Measurements from ENCODE around the gene PPM1H.

The PPM1H gene

DNA sequence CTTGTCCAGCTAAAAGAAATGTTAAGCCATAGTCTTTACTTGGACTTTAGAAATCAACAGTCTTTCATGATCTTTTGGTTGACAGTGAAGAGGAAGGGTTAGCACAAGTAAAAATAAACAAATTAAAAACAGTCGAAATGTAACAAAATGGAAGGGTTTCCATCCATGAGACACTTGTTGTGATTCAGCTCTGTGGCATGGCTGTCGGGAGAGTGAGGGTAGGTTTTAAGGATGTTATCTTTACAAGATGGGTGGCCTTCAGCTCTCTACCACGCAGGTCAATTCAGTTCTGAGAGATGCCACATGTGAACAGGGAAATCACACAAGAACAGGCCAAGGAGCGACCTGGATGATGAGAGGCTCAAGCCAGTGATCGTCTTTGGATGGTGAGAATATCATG lies 180.2 kb downstream of the PPM1H start:
- H3K27me3 ChIP-seq (ENCODE audit: low read depth, low read length): no peaks in the 10 kb centered on the region
- H3K9me3 ChIP-seq (ENCODE audit: insufficient read depth, low read length): no peaks in the 10 kb centered on the region
- no peak overlapping the region for H3K4me2 ChIP-seq (ENCODE audit: low read length)
- no peak for TF ChIP-seq EZH2phosphoT487 (IDR thresholded peaks at IDR 0.05; ENCODE audit: low read depth)
- TF ChIP-seq, protein P1, sequence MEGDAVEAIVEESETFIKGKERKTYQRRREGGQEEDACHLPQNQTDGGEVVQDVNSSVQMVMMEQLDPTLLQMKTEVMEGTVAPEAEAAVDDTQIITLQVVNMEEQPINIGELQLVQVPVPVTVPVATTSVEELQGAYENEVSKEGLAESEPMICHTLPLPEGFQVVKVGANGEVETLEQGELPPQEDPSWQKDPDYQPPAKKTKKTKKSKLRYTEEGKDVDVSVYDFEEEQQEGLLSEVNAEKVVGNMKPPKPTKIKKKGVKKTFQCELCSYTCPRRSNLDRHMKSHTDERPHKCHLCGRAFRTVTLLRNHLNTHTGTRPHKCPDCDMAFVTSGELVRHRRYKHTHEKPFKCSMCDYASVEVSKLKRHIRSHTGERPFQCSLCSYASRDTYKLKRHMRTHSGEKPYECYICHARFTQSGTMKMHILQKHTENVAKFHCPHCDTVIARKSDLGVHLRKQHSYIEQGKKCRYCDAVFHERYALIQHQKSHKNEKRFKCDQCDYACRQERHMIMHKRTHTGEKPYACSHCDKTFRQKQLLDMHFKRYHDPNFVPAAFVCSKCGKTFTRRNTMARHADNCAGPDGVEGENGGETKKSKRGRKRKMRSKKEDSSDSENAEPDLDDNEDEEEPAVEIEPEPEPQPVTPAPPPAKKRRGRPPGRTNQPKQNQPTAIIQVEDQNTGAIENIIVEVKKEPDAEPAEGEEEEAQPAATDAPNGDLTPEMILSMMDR (IDR thresholded peaks at IDR 0.05; ENCODE audit: low read depth, low read length): no peak
- H3K27ac ChIP-seq (ENCODE audit: low read length): no peak overlapping the region
- no peaks in the 10 kb centered on the region for H3K36me3 ChIP-seq (replicated peaks; ENCODE audit: low read depth, low read length)
- no peak overlapping the region for H2AFZ ChIP-seq (ENCODE audit: low read depth, low read length)
- H3K9ac ChIP-seq (ENCODE audit: low read length): no peak overlapping the region
- no peaks in the 10 kb centered on the region for H3K4me1 ChIP-seq (ENCODE audit: low read length)
- no peak overlapping the region for H3K4me3 ChIP-seq (ENCODE audit: low read length)
- no peaks in the 10 kb centered on the region for H3K79me2 ChIP-seq (ENCODE audit: low read length)
- H4K20me1 ChIP-seq (ENCODE audit: insufficient read depth, low read length): no peaks in the 10 kb centered on the region

DNA sequence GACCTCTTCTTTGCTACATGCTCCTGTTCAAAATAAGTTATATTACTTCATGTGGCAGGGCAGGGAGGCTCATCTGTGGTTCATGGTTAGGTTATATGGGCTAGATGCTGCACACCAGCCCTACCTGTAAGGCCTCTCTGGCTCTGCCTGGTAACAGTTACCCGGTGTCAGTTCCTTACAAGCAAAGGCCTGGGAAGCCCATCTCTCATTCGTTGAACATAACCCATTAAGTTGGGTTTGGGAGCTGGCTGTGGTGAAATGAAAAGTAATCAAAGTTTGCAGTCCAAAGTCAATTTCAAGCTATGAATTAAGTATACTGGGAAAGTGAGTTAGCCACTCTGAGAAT lies 183.2 kb downstream of the PPM1H start:
- Histone ChIP-seq H3K9ac (ENCODE audit: low read length) (no peak overlapping the region), H3K79me2 (ENCODE audit: low read length) (no peaks in the 10 kb centered on the region), H3K4me3 (ENCODE audit: low read length) (no peak overlapping the region), H3K4me2 (ENCODE audit: low read length) (no peak overlapping the region), H3K27me3 (ENCODE audit: low read depth, low read length) (no peaks in the 10 kb centered on the region), H4K20me1 (ENCODE audit: insufficient read depth, low read length) (no peaks in the 10 kb centered on the region), H3K9me3 (ENCODE audit: insufficient read depth, low read length) (no peaks in the 10 kb centered on the region), H3K36me3 (replicated peaks; ENCODE audit: low read depth, low read length) (no peaks in the 10 kb centered on the region), H2AFZ (ENCODE audit: low read depth, low read length) (no peak overlapping the region), H3K4me1 (ENCODE audit: low read length) (no peaks in the 10 kb centered on the region), H3K27ac (ENCODE audit: low read length) (no peak overlapping the region)
- no peak for TF ChIP-seq EZH2phosphoT487 (IDR thresholded peaks at IDR 0.05; ENCODE audit: low read depth)
- TF ChIP-seq, protein P1 (IDR thresholded peaks at IDR 0.05; ENCODE audit: low read depth, low read length): no peak

DNA sequence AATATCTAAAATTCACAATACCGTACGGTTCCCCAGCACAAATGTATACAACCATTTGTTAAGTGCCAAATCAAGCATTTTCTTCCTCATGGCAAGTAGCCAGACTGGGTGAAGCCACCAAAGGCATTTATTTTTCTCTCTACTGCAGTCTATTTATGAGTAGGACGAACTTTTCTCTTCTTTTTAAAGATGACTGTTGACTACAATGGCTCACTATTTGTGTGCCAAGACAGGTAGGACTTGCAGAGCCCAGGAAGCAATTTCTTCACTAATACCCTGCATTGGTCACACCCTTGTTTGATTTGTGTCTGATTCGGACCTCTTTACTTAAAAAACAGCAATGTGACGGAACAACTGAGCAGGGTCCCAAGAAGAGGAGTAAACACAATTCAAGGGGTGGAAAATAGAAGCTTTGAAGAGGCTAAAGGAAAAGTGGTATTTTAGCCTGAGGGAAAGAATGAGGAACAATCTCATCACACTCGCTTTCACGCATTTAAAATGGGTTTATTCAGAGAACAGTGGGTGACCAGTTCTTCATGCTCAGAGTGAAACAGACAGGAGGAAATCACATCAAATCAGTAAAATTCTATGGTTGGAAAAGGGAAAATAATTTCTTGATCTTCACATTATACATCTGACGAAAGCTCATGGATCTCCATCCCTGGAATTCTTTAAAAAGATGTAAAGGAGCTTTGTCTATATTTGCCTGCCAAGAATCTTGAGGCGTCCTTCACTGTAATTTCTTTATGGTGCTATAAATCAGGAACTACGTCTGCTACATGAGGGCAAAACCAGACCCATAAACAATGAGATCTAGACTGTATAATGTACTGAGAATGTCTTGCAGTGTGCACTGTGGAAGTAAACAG lies 183.8 kb downstream of the PPM1H start:
- Histone ChIP-seq H3K9me3 (ENCODE audit: insufficient read depth, low read length) (no peaks in the 10 kb centered on the region), H3K4me2 (ENCODE audit: low read length) (no peak overlapping the region), H3K4me1 (ENCODE audit: low read length) (peaks cover 4% of the 10 kb centered on the region), H4K20me1 (ENCODE audit: insufficient read depth, low read length) (no peaks in the 10 kb centered on the region), H3K4me3 (ENCODE audit: low read length) (no peak overlapping the region), H3K79me2 (ENCODE audit: low read length) (no peaks in the 10 kb centered on the region), H3K9ac (ENCODE audit: low read length) (no peak overlapping the region), H3K36me3 (replicated peaks; ENCODE audit: low read depth, low read length) (no peaks in the 10 kb centered on the region), H3K27me3 (ENCODE audit: low read depth, low read length) (no peaks in the 10 kb centered on the region), H3K27ac (ENCODE audit: low read length) (no peak overlapping the region), H2AFZ (ENCODE audit: low read depth, low read length) (no peak overlapping the region)
- TF ChIP-seq EZH2phosphoT487 (IDR thresholded peaks at IDR 0.05; ENCODE audit: low read depth): no peak
- TF ChIP-seq, protein P1 (IDR thresholded peaks at IDR 0.05; ENCODE audit: low read depth, low read length): no peak

DNA sequence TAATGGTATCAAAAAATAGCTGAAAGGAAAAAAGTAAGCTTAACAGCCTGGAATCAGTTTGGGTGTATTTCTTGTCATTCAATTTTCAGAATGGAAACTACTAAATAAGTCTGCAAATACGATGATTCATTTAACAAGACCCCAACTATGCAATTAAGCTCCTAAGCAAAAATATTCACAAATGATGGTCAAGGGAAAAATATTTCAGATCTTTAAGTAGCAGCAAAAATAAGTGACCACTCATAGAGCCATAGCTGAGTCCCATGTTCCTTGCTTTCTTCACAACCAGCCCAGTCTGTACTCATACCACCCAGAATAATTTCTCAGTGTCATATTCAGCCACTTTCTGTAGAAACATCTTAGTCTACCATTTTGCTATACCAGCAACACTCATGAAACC lies 185.4 kb downstream of the PPM1H start:
- Histone ChIP-seq H3K4me2 (ENCODE audit: low read length) (no peak overlapping the region), H3K4me1 (ENCODE audit: low read length) (peaks cover 17% of the 10 kb centered on the region), H3K4me3 (ENCODE audit: low read length) (no peak overlapping the region), H3K9me3 (ENCODE audit: insufficient read depth, low read length) (no peaks in the 10 kb centered on the region), H2AFZ (ENCODE audit: low read depth, low read length) (no peak overlapping the region), H4K20me1 (ENCODE audit: insufficient read depth, low read length) (no peaks in the 10 kb centered on the region), H3K9ac (ENCODE audit: low read length) (no peak overlapping the region), H3K27me3 (ENCODE audit: low read depth, low read length) (no peaks in the 10 kb centered on the region), H3K79me2 (ENCODE audit: low read length) (no peaks in the 10 kb centered on the region), H3K36me3 (replicated peaks; ENCODE audit: low read depth, low read length) (no peaks in the 10 kb centered on the region), H3K27ac (ENCODE audit: low read length) (no peak overlapping the region)
- TF ChIP-seq EZH2phosphoT487 (IDR thresholded peaks at IDR 0.05; ENCODE audit: low read depth): no peak
- TF ChIP-seq, protein P1 (IDR thresholded peaks at IDR 0.05; ENCODE audit: low read depth, low read length): no peak

Measured in OCI-LY3 (cell line).